Stomach (tissue), 9 donors: ENCODE data around the gene FXYD2. TPM values are rescaled to one million over a fixed set of nuclear protein-coding genes. Genes with fewer than 3 reads are reported as not detected.

Source experiments
- DNase-seq, 2 donors: peaks; one replicate each; pipeline versions ENCODE4 v3.0.0 to v3.0.0-alpha.2; 2013 to 2019
- H3K27ac ChIP-seq, 5 donors: fragments of 200-600 bp in 4 of 5; sonication (generic) in 4 of 5; one replicate each; pipeline ENCODE4 v1.5.1; 2013 to 2019; ENCODE audit warnings: mild to moderate bottlenecking in 1 of 5, moderate library complexity in 1 of 5
- H3K27me3 ChIP-seq, 3 donors: fragments of 200-600 bp; sonication (generic); one replicate each; pipeline ENCODE4 v1.5.1; 2017 to 2019; ENCODE audit warnings: mixed run types in 1 of 3
- H3K36me3 ChIP-seq, 4 donors: fragments of 200-600 bp; sonication (generic); 1 replicate in 3 of 4; 2 replicates in 1 of 4; pipeline ENCODE4 v1.5.1; 2016 to 2019
- H3K4me1 ChIP-seq, 4 donors: fragments of 200-600 bp; sonication (generic); one replicate each; pipeline ENCODE4 v1.5.1; 2016 to 2019
- H3K4me3 ChIP-seq, 4 donors: fragments of 200-600 bp; sonication (generic) in 3 of 4; one replicate each; pipeline ENCODE4 v1.5.1; 2016 to 2019; ENCODE audit warnings: mild to moderate bottlenecking in 1 of 4
- H3K9me3 ChIP-seq, 4 donors: fragments of 200-600 bp; sonication (generic); one replicate each; pipeline ENCODE4 v1.5.1; 2016 to 2019
- EP300 ChIP-seq: sonication (generic); formaldehyde crosslinking; IDR thresholded peaks from one replicate; pipeline ENCODE4 v1.6.1; 2017; ENCODE audit warnings: antibody characterized with exemption
- POLR2A ChIP-seq, 4 donors: fragments of 450-650 bp; IDR thresholded peaks; one replicate each; pipeline ENCODE4 v1.6.1; 2016; ENCODE audit warnings: antibody characterized with exemption in 4 of 4, control low read depth in 2 of 4, mild to moderate bottlenecking in 1 of 4, moderate library complexity in 1 of 4
- POLR2AphosphoS5 ChIP-seq, 3 donors: sonication (generic); formaldehyde crosslinking; IDR thresholded peaks; one replicate each; pipeline ENCODE4 v1.6.1; 2016; ENCODE audit warnings: antibody characterized with exemption in 3 of 3
- WGBS, 5 donors: extraction: QIAGEN DNeasy Blood & Tissue Kit in 3 of 5; methylation state at CpG; one replicate each; pipeline versions ENCODE4 v1.1.5 to v1.1.7; 2013 to 2018; 5-methylcytosine and 5-hydroxymethylcytosine counted together
- intact Hi-C: fragments of 100-400 bp; cut with DNase I; formaldehyde crosslinking; loops from one replicate; pipeline ENCODE4 v1.15.1; 2023; ENCODE audit warnings: low total_unique reads
- polyA plus RNA-seq, 3 donors: library from polyadenylated mRNA; stranded (reverse); fragments of 200-250 nt; gene quantifications; one replicate each; pipeline ENCODE4 v1.2.3, GENCODE V29; 2013
- total RNA-seq, 5 donors: library from RNA; depleted of rRNA; stranded (reverse); fragments of >200 nt; gene quantifications; one replicate each; pipeline versions ENCODE4 v1.1.0 to v1.2.3, GENCODE V29; 2014 to 2016
- TF ChIP-seq, protein P1 (sequence below), 7 experiments: fragments of 450-650 bp in 4 of 7; fragments of 200-600 bp in 3 of 7; sonication (generic) in 3 of 7; IDR thresholded peaks; one replicate each; pipeline ENCODE4 v1.5.1; 2016 to 2019; ENCODE audit warnings: antibody characterized with exemption in 7 of 7, control low read depth in 2 of 7, mild to moderate bottlenecking in 1 of 7
- donor health status: healthy with polysubstance abuse.
- donor health status: Bipolar disorder and iron deficiency.
- donor health status: healthy.

FXYD2 gene
- total and polyA plus RNA-seq, 8 donors, result 0.45 to 7.8 (median 4.0) TPM; not detected in 3

DNA sequence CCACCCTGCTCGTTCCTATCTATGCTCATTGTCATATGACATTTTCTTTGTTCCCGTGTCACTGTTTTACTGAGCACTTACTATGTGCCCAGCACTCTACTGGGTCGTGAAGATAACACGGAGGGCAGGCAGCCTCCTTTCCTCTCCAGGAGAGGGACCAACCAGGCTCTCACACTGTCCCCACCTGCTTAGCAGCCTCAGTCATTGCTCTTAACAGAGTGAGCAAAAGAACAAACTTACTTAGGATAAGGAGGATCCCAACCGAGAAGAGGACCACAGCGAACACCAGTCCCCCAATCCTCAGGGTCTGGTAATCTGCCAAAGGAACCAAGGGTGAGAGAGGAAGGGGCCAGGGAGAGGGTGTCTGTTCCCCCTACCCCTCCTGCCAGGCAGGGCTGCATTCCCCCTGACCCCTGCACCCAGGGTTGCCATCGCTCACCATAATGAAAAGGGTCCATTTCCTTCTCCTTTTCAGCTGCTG, 17.0 kb upstream of the FXYD2 start:
- intact Hi-C loops, result no loop called here
- Histone ChIP-seq H3K4me1 (peaks cover 0 to 23% (median 11%) of the 10 kb centered on the region in 4 donors), H3K9me3 (no peaks in the 10 kb centered on the region), H3K4me3 (no peak overlapping the region), H3K27me3 (no peaks in the 10 kb centered on the region), H3K27ac (no peak overlapping the region), H3K36me3 (peaks cover 0 to 53% (median 12%) of the 10 kb centered on the region in 4 donors)
- 73 to 90% (median 86%) methylated on average over 7 of the region's 7 CpGs for WGBS, 5 donors
- TF ChIP-seq EP300 (no peak), POLR2AphosphoS5 (IDR thresholded peaks at IDR 0.05) (no peak), POLR2A (IDR thresholded peaks at IDR 0.05) (no peak)
- TF ChIP-seq, protein P1, sequence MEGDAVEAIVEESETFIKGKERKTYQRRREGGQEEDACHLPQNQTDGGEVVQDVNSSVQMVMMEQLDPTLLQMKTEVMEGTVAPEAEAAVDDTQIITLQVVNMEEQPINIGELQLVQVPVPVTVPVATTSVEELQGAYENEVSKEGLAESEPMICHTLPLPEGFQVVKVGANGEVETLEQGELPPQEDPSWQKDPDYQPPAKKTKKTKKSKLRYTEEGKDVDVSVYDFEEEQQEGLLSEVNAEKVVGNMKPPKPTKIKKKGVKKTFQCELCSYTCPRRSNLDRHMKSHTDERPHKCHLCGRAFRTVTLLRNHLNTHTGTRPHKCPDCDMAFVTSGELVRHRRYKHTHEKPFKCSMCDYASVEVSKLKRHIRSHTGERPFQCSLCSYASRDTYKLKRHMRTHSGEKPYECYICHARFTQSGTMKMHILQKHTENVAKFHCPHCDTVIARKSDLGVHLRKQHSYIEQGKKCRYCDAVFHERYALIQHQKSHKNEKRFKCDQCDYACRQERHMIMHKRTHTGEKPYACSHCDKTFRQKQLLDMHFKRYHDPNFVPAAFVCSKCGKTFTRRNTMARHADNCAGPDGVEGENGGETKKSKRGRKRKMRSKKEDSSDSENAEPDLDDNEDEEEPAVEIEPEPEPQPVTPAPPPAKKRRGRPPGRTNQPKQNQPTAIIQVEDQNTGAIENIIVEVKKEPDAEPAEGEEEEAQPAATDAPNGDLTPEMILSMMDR (IDR thresholded peaks at IDR 0.05), result no peak
- peak; percentile 4 to 11 for DNase-seq

DNA sequence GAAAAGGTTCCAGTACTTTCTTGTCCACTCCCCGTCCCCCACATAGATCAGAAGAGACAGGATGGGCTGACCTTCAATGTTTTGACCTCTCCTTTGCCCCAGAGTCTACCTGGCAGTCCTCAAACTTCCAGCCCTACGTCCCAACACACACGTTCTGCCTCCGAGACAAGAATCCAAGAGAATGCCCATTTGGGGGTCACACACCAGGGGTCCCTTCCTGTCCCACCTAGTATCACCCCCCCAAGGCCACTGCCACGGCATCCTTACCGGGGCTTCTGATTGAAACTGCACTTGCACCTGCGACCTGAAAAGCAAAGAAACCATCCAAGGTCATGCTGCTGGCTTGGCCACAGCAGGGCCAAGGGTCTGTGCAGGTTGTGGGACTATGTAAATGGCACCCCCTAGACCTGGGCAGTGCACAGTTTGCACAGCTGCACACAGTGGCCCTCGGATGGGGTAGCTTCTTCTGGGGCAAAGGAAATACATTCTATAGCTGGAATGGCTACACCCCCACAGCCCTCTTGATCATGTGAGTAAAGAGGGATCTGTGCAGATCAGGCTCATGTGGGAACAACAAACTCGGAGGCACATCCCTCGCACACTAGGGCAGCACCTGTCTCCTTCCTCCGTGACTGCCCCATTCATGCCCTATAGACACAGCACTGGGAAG, 16.5 kb upstream of the FXYD2 start:
- peaks cover 0 to 23% (median 11%) of the 10 kb centered on the region in 4 donors for H3K4me1 ChIP-seq
- intact Hi-C loops, result no loop called here
- peaks cover 0 to 53% (median 12%) of the 10 kb centered on the region in 4 donors for H3K36me3 ChIP-seq
- no peak overlapping the region for H3K27ac ChIP-seq
- TF ChIP-seq POLR2A (IDR thresholded peaks at IDR 0.05) (no peak), POLR2AphosphoS5 (IDR thresholded peaks at IDR 0.05) (no peak), EP300 (no peak)
- TF ChIP-seq, protein P1 (IDR thresholded peaks at IDR 0.05), result no peak
- no peaks in the 10 kb centered on the region for H3K27me3 ChIP-seq
- H3K4me3 ChIP-seq, result no peak overlapping the region
- peak; percentile 2 to 16 for DNase-seq
- 84 to 94% (median 85%) methylated on average over 9 to 11 of the region's 11 CpGs for WGBS, 5 donors
- no peaks in the 10 kb centered on the region for H3K9me3 ChIP-seq

DNA sequence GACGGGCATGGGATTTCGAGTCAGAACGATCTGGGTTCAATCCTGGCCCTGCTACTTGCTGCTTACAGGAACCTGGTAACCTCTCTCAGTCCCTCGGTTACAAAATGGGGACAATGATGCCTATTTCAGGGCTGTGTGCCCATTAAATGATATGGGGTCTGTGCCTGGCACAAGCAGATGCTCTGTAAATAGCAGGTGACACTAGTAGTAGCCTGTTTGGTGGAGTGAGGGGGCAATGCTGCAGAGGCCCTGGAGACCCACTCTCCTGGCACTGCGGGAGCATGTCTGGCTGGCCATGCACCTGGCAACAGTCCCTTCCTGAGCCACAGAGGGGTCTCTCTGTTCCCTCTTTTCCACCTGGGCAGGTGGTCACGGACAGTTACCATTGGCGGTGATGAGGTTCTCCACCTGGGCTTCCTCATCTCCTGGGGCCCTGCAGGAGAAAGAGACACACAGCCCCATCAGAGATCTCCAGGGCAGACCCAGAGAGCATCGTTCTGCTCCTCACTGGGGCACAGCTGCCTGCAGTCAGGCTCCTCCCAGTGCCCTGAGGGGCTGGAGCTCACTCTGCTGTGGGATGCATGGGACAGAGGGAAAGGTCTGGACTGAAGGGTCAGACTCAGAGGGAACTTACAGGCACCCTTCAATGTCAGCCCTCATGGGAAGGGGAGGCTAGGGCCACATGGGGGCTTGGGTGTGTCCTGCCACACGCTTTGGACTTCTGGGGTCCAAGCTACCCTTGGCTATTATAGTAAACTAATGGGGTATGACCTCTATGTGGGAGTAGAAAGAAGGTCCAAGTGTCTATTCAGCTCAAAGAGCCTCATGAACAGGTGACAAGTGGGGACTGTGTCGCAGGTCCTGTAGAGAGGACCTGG, 15.6 kb upstream of the FXYD2 start:
- no peak overlapping the region for H3K4me3 ChIP-seq
- H3K9me3 ChIP-seq, result no peaks in the 10 kb centered on the region
- 86 to 94% (median 90%) methylated on average over 6 to 10 of the region's 10 CpGs for WGBS, 5 donors
- H3K4me1 ChIP-seq, result peaks cover 0 to 23% (median 11%) of the 10 kb centered on the region in 4 donors
- H3K27ac ChIP-seq, result no peak overlapping the region
- H3K36me3 ChIP-seq, result peaks cover 0 to 57% (median 12%) of the 10 kb centered on the region in 4 donors
- intact Hi-C loops, result no loop called here
- H3K27me3 ChIP-seq, result no peaks in the 10 kb centered on the region
- DNase-seq, result peak in 1 of 2 donors; percentile 10
- TF ChIP-seq EP300 (no peak), POLR2A (IDR thresholded peaks at IDR 0.05) (no peak), POLR2AphosphoS5 (IDR thresholded peaks at IDR 0.05) (no peak)
- TF ChIP-seq, protein P1 (IDR thresholded peaks at IDR 0.05), result no peak

DNA sequence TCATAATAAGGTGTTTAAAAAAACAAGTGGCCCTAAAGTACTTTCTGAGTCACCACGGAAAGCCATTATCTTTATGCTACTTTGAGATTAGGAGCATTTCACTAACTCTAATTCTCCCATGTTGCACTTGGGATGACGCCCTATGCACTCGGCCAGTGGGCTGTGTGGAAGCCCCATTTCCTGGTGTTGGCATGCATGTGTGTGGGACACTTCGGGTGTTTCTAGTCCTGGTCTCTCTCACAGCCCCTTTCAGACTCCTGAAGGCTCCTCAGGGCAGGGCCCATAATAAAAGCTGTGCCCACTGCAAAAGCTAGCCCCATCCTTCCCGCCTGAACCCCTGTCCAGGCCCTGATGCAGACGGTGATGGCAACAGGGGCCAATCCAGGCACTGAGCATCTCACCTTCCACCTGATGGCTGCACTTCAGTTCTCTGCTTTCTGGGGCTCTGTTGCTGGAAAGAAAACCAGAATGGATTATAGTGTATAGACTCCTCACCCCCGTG, 14.9 kb upstream of the FXYD2 start:
- Histone ChIP-seq H3K4me1 (peaks cover 0 to 21% (median 10%) of the 10 kb centered on the region in 4 donors), H3K36me3 (peaks cover 0 to 62% (median 12%) of the 10 kb centered on the region in 4 donors), H3K4me3 (no peak overlapping the region), H3K27me3 (no peaks in the 10 kb centered on the region), H3K27ac (no peak overlapping the region), H3K9me3 (no peaks in the 10 kb centered on the region)
- intact Hi-C loops, result no loop called here
- TF ChIP-seq, protein P1 (IDR thresholded peaks at IDR 0.05), result no peak
- no peak for TF ChIP-seq POLR2A (IDR thresholded peaks at IDR 0.05)
- no peak for TF ChIP-seq POLR2AphosphoS5 (IDR thresholded peaks at IDR 0.05)
- TF ChIP-seq EP300, result no peak
- 64 to 75% (median 65%) methylated on average over 7 of the region's 7 CpGs for WGBS, 5 donors
- DNase-seq, result peak; percentile 13 to 65
